Stomach (tissue), 9 donors: ENCODE results near the gene NELFB. TPM values are rescaled to one million over a fixed set of nuclear protein-coding genes. Genes with fewer than 3 reads are reported as not detected.

ENCODE experiments used
- DNase-seq, 2 donors: peaks; one replicate each; pipeline versions ENCODE4 v3.0.0 to v3.0.0-alpha.2; 2013 to 2019
- H3K27ac ChIP-seq, 5 donors: fragments of 200-600 bp in 4 of 5; sonication (generic) in 4 of 5; one replicate each; pipeline ENCODE4 v1.5.1; 2013 to 2019; ENCODE audit warnings: mild to moderate bottlenecking in 1 of 5, moderate library complexity in 1 of 5
- H3K27me3 ChIP-seq, 3 donors: fragments of 200-600 bp; sonication (generic); one replicate each; pipeline ENCODE4 v1.5.1; 2017 to 2019; ENCODE audit warnings: mixed run types in 1 of 3
- H3K36me3 ChIP-seq, 4 donors: fragments of 200-600 bp; sonication (generic); 1 replicate in 3 of 4; 2 replicates in 1 of 4; pipeline ENCODE4 v1.5.1; 2016 to 2019
- H3K4me1 ChIP-seq, 4 donors: fragments of 200-600 bp; sonication (generic); one replicate each; pipeline ENCODE4 v1.5.1; 2016 to 2019
- H3K4me3 ChIP-seq, 4 donors: fragments of 200-600 bp; sonication (generic) in 3 of 4; one replicate each; pipeline ENCODE4 v1.5.1; 2016 to 2019; ENCODE audit warnings: mild to moderate bottlenecking in 1 of 4
- H3K9me3 ChIP-seq, 4 donors: fragments of 200-600 bp; sonication (generic); one replicate each; pipeline ENCODE4 v1.5.1; 2016 to 2019
- CTCF ChIP-seq, 7 experiments: fragments of 450-650 bp in 4 of 7; fragments of 200-600 bp in 3 of 7; sonication (generic) in 3 of 7; IDR thresholded peaks; one replicate each; pipeline ENCODE4 v1.5.1; 2016 to 2019; ENCODE audit warnings: antibody characterized with exemption in 7 of 7, control low read depth in 2 of 7, mild to moderate bottlenecking in 1 of 7
- EP300 ChIP-seq: sonication (generic); formaldehyde crosslinking; IDR thresholded peaks from one replicate; pipeline ENCODE4 v1.6.1; 2017; ENCODE audit warnings: antibody characterized with exemption
- POLR2A ChIP-seq, 4 donors: fragments of 450-650 bp; IDR thresholded peaks; one replicate each; pipeline ENCODE4 v1.6.1; 2016; ENCODE audit warnings: antibody characterized with exemption in 4 of 4, control low read depth in 2 of 4, mild to moderate bottlenecking in 1 of 4, moderate library complexity in 1 of 4
- POLR2AphosphoS5 ChIP-seq, 3 donors: sonication (generic); formaldehyde crosslinking; IDR thresholded peaks; one replicate each; pipeline ENCODE4 v1.6.1; 2016; ENCODE audit warnings: antibody characterized with exemption in 3 of 3
- WGBS, 5 donors: extraction: QIAGEN DNeasy Blood & Tissue Kit in 3 of 5; methylation state at CpG; one replicate each; pipeline versions ENCODE4 v1.1.5 to v1.1.7; 2013 to 2018; 5-methylcytosine and 5-hydroxymethylcytosine counted together
- intact Hi-C: fragments of 100-400 bp; cut with DNase I; formaldehyde crosslinking; loops from one replicate; pipeline ENCODE4 v1.15.1; 2023; ENCODE audit warnings: low total_unique reads
- polyA plus RNA-seq, 3 donors: library from polyadenylated mRNA; stranded (reverse); fragments of 200-250 nt; gene quantifications; one replicate each; pipeline ENCODE4 v1.2.3, GENCODE V29; 2013
- total RNA-seq, 5 donors: library from RNA; depleted of rRNA; stranded (reverse); fragments of >200 nt; gene quantifications; one replicate each; pipeline versions ENCODE4 v1.1.0 to v1.2.3, GENCODE V29; 2014 to 2016
- donor health status: healthy with polysubstance abuse.
- donor health status: Bipolar disorder and iron deficiency.
- donor health status: healthy.

Gene NELFB
- total and polyA plus RNA-seq, 8 donors = 11.2 to 134 (median 36.1) TPM

DNA sequence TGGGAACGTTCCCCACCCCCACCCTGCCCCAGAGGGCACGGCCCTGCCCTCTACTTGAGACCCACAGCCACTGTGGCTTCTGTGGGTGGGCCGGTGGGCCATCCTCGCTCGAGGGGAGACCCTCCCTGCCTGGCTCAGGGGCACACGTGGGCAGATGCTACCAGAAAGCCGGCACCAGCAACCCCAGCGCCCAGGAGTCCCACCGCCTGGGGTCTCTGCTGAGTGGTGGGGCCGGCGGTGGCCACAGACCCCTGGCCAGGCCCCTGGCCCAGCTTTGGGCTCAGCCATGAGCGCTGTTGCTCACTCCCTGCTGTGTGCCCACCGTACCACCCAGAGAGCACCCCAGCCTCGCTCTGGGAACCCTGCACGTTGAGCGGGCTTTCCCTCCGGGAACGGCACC, 63.5 kb downstream of the NELFB start:
- intact Hi-C loops = no loop called here
- peaks cover 14 to 34% (median 23%) of the 10 kb centered on the region in 4 donors for H3K4me1 ChIP-seq
- no peak for DNase-seq
- H3K9me3 ChIP-seq = no peaks in the 10 kb centered on the region
- no peak for TF ChIP-seq POLR2AphosphoS5 (IDR thresholded peaks at IDR 0.05)
- no peak for TF ChIP-seq POLR2A (IDR thresholded peaks at IDR 0.05)
- no peak for TF ChIP-seq EP300
- TF ChIP-seq CTCF (IDR thresholded peaks at IDR 0.05) = no peak
- no peaks in the 10 kb centered on the region for H3K36me3 ChIP-seq
- H3K27ac ChIP-seq = peak overlapping the region in 3 of 5 donors; percentile 37 to 51 (median 50)
- peaks cover 0 to 37% (median 12%) of the 10 kb centered on the region in 3 donors for H3K27me3 ChIP-seq
- no peak overlapping the region for H3K4me3 ChIP-seq
- WGBS, 5 donors = 73 to 88% (median 82%) methylated on average over 11 to 18 of the region's 18 CpGs

DNA sequence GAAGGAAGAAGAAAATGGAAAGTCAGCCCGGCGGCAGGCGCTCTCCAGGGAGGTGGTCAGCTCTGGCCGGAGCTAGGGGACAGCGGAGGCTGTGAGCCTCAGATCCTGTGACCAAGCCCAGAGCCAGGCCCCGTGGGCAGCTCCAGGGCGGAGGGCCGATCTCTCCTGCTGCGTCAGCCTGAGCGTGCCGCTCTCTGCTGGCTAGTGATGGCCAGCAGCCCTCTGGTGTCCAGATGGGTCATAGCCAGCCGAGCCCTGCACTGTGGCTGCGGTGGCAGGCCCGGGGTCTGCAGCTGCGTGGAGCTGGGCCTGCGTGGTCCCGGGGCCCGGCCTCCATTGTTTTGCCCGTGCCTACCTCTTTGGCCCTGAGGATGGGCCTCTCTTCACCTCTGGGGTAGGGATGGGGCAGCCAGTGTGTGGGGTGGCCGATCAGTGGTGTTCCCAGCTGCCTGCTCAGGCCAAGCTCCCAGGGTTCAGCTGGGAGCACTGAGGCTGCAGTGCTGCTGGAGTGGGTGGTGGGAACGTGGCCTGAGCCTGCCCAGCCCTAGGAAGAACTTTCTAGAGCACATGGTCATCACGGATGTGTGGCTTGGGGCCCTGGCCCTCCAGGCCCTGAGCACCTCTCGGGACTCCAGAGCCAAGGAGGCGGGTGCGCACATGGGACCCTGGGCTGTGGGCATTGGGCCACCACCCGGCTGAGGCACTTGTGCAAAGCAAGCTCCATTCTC, 64.0 kb downstream of the NELFB start:
- peaks cover 14 to 29% (median 22%) of the 10 kb centered on the region in 4 donors for H3K4me1 ChIP-seq
- peak overlapping the region in 3 of 5 donors; percentile 37 to 51 (median 50) for H3K27ac ChIP-seq
- no peaks in the 10 kb centered on the region for H3K36me3 ChIP-seq
- no peaks in the 10 kb centered on the region for H3K9me3 ChIP-seq
- no peak for TF ChIP-seq POLR2AphosphoS5 (IDR thresholded peaks at IDR 0.05)
- TF ChIP-seq CTCF (IDR thresholded peaks at IDR 0.05) = peak in 1 of 7 experiments; percentile 21
- TF ChIP-seq POLR2A (IDR thresholded peaks at IDR 0.05) = no peak
- intact Hi-C loops = no loop called here
- H3K27me3 ChIP-seq = peaks cover 0 to 37% (median 12%) of the 10 kb centered on the region in 3 donors
- H3K4me3 ChIP-seq = no peak overlapping the region
- WGBS, 5 donors = 76 to 86% (median 83%) methylated on average over 6 to 26 of the region's 26 CpGs
- peak; percentile 25 to 43 for DNase-seq

DNA sequence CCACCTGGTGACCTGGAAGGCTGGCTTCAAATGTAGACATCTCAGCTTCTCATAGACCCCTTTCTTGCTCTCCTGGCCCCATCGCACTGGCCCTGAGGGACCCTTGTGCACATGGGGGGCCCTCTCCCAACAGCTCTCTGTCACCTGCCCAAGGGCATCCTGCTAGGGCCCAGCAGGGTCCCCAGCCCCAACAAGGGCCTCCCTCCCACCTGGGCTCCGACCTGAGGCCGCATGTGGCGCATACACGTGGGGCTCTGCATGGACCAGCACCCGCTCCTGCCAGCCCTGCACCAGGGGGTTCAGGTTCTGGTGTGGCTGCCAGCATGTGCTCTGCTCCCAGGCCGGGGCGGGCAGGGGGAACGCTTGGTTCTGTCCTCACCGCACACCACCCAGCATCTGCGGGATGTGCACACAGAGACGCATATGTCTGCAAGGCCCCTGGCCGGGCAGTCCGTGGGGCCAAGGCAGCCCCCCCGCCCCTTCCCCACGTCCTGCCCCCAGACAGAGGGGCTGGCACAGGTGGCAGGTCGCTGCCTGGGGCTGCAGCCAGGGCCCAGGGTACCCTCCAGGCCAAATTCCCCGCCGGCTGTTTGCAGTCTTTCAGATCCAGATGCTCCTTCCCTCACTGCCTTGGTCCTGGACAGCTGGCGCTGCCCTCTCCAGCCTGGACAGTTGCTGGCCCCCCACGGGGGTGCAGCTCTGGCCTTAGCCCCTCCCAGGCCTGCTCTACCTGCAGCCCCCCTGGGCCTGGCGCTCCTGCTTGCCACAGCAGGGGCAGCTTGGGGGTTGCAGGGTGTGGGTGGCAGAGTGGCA, 64.8 kb downstream of the NELFB start:
- no peaks in the 10 kb centered on the region for H3K9me3 ChIP-seq
- no peaks in the 10 kb centered on the region for H3K36me3 ChIP-seq
- no peak overlapping the region for H3K4me3 ChIP-seq
- no peak overlapping the region for H3K27ac ChIP-seq
- no peak for TF ChIP-seq POLR2A (IDR thresholded peaks at IDR 0.05)
- no peak for TF ChIP-seq POLR2AphosphoS5 (IDR thresholded peaks at IDR 0.05)
- no peak for TF ChIP-seq EP300
- TF ChIP-seq CTCF (IDR thresholded peaks at IDR 0.05) = no peak
- peak; percentile 8 to 19 for DNase-seq
- intact Hi-C loops = no loop called here
- WGBS, 5 donors = 88 to 95% (median 90%) methylated on average over 19 to 22 of the region's 22 CpGs
- peaks cover 0 to 37% (median 12%) of the 10 kb centered on the region in 3 donors for H3K27me3 ChIP-seq
- peaks cover 14 to 26% (median 19%) of the 10 kb centered on the region in 4 donors for H3K4me1 ChIP-seq

GRCh38 chr9:137320555-137321384, 65.6 kb downstream of the NELFB start:
- peak overlapping the region in 2 of 5 donors; percentile 8 to 32 for H3K27ac ChIP-seq

More at GRCh38 chr9:137320555-137321384, 65.6 kb downstream of the NELFB start:
- WGBS, 5 donors = 68 to 79% (median 70%) methylated on average over 10 to 24 of the region's 24 CpGs
- H3K36me3 ChIP-seq = no peaks in the 10 kb centered on the region
- no peak overlapping the region for H3K4me3 ChIP-seq
- intact Hi-C loops = no loop called here
- peaks cover 0 to 28% (median 10%) of the 10 kb centered on the region in 3 donors for H3K27me3 ChIP-seq
- no peak for TF ChIP-seq POLR2AphosphoS5 (IDR thresholded peaks at IDR 0.05)
- TF ChIP-seq POLR2A (IDR thresholded peaks at IDR 0.05) = no peak
- TF ChIP-seq EP300 = no peak
- peak; percentile 23 to 60 for DNase-seq
- H3K4me1 ChIP-seq = peaks cover 9 to 22% (median 12%) of the 10 kb centered on the region in 4 donors
- H3K9me3 ChIP-seq = no peaks in the 10 kb centered on the region
